ENCODE measurements around the gene BEX2. TPM values are rescaled to one million over a fixed set of nuclear protein-coding genes. Genes with fewer than 3 reads are reported as not detected.

The BEX2 gene

GRCh38 chrX:103274284-103274683 lies 36.5 kb downstream of the BEX2 start:
- Histone ChIP-seq H4K8ac (ENCODE audit: low read length) (no peak overlapping the region), H3K27ac (ENCODE audit: low read length, poor library complexity, severe bottlenecking) (no peak overlapping the region), H3K9ac (ENCODE audit: low read length) (no peak overlapping the region), H3K79me1 (replicated peaks; ENCODE audit: low read length, poor library complexity, severe bottlenecking) (no peaks in the 10 kb centered on the region), H2BK120ac (ENCODE audit: low read depth, low read length) (no peak overlapping the region), H3K4me1 (ENCODE audit: control insufficient read depth, insufficient read depth, low read depth, low read length) (no peaks in the 10 kb centered on the region), H3K4ac (ENCODE audit: low read depth in 1 of 2, low read length in 2 of 2) (no peak overlapping the region), H2BK5ac (ENCODE audit: low read depth, low read length, poor library complexity, severe bottlenecking) (no peak overlapping the region), H3K23ac (ENCODE audit: low read length in 2 of 2) (no peak overlapping the region), H2AFZ (ENCODE audit: low read depth, low read length) (no peak overlapping the region), H2AK5ac (ENCODE audit: low read length, severe bottlenecking) (no peak overlapping the region), H4K91ac (ENCODE audit: low read length) (no peak overlapping the region), H3K4me3 (ENCODE audit: insufficient read depth in 1 of 2, low read depth in 1 of 2, low read length in 2 of 2) (no peak overlapping the region), H3K14ac (ENCODE audit: low read length in 2 of 2) (no peak overlapping the region), H3K27me3 (ENCODE audit: control insufficient read depth in 1 of 2, insufficient read depth in 1 of 2, low read length in 2 of 2) (peaks cover 5 to 86% of the 10 kb centered on the region in 2 experiments), H2BK15ac (ENCODE audit: low read depth, poor library complexity, severe bottlenecking) (no peak overlapping the region), H3K18ac (ENCODE audit: low read depth in 1 of 2, low read length in 2 of 2) (no peak overlapping the region), H3K36me3 (ENCODE audit: control insufficient read depth in 1 of 2, insufficient read depth in 2 of 2, low read depth in 1 of 2, low read length in 2 of 2) (no peaks in the 10 kb centered on the region), H2BK12ac (ENCODE audit: low read length in 2 of 2) (no peak overlapping the region), H3K9me3 (ENCODE audit: control insufficient read depth, low read length) (no peaks in the 10 kb centered on the region), H3K4me2 (ENCODE audit: low read length, poor library complexity, severe bottlenecking) (no peak overlapping the region)
- no peak for DNase-seq
- WGBS: 99% methylated on average over 4 of the region's 4 CpGs

Small RNAs within 50 kb of the gene (small RNA-seq; reads per million reads assigned to genes)
- not detected for gene Z92846.1 (ENCODE audit: low read depth)

All from mesenchymal stem cell (in vitro differentiated cells and primary cell).